CD8-positive, alpha-beta memory T cell (primary cell): ENCODE data around the gene PLA2R1. TPM values are rescaled to one million over a fixed set of nuclear protein-coding genes. Genes with fewer than 3 reads are reported as not detected.

Experiments
- CTCF ChIA-PET: fragments of 350-600 bp; sonication (Branson Sonifier 250); formaldehyde crosslinking; loops from one replicate; lab custom pipeline; 2021; ENCODE audit warnings: antibody characterized with exemption; lab: Charles Lee
- POLR2A ChIA-PET: fragments of 350-600 bp; sonication (Branson Sonifier 250); formaldehyde crosslinking; loops from one replicate; lab custom pipeline; 2021; ENCODE audit warnings: antibody characterized with exemption; lab: Charles Lee
- DNase-seq, 5 donors: peaks; one replicate each; pipeline versions ENCODE4 v3.0.0 to v3.0.0-alpha.2; 2020 to 2022; ENCODE audit warnings: mixed read lengths in 1 of 5
- H3K27ac ChIP-seq: one replicate; pipeline ENCODE4 v1.7.0; 2013; ENCODE audit warnings: low read depth, mild to moderate bottlenecking, low read length, moderate library complexity
- H3K27me3 ChIP-seq: 2 replicates; pipeline ENCODE4 v1.7.0; 2013; ENCODE audit warnings: low read length, mild to moderate bottlenecking; ENCODE audit not compliant: insufficient read depth, poor library complexity, severe bottlenecking
- H3K36me3 ChIP-seq: 2 replicates; pipeline ENCODE4 v1.7.0; 2013; ENCODE audit warnings: mild to moderate bottlenecking, low read length, moderate library complexity; ENCODE audit not compliant: insufficient read depth
- H3K4me1 ChIP-seq: 2 replicates; pipeline ENCODE4 v1.7.0; 2013; ENCODE audit warnings: mild to moderate bottlenecking, low read length, moderate library complexity; ENCODE audit not compliant: insufficient read depth
- H3K4me3 ChIP-seq: 2 replicates; pipeline ENCODE4 v1.7.0; 2013; ENCODE audit warnings: mild to moderate bottlenecking, low read length
- H3K9me3 ChIP-seq: 2 replicates; pipeline ENCODE4 v1.7.0; 2013; ENCODE audit warnings: mild to moderate bottlenecking, low read length
- H3K27ac Mint-ChIP-seq, 8 donors: one replicate each; pipeline ENCODE4 v1.8.0; 2020 to 2021; ENCODE audit warnings: mixed read lengths in 8 of 8, mild to moderate bottlenecking in 6 of 8, inconsistent platforms in 3 of 8, moderate library complexity in 3 of 8
- H3K27me3 Mint-ChIP-seq, 2 donors: one replicate each; pipeline ENCODE4 v1.8.0; 2020 to 2021; ENCODE audit warnings: mixed read lengths in 2 of 2, mild to moderate bottlenecking in 1 of 2, moderate library complexity in 1 of 2
- H3K36me3 Mint-ChIP-seq, 3 donors: one replicate each; pipeline ENCODE4 v1.8.0; 2020 to 2021; ENCODE audit warnings: mixed read lengths in 3 of 3, inconsistent platforms in 1 of 3, mild to moderate bottlenecking in 1 of 3
- H3K4me1 Mint-ChIP-seq, 3 donors: one replicate each; pipeline ENCODE4 v1.8.0; 2020 to 2021; ENCODE audit warnings: mixed read lengths in 3 of 3, inconsistent platforms in 1 of 3, mild to moderate bottlenecking in 1 of 3
- H3K4me3 Mint-ChIP-seq, 7 donors: one replicate each; pipeline ENCODE4 v1.8.0; 2020 to 2021; ENCODE audit warnings: mixed read lengths in 7 of 7, mild to moderate bottlenecking in 6 of 7, moderate library complexity in 4 of 7, inconsistent platforms in 2 of 7
- H3K9me3 Mint-ChIP-seq, 5 donors: one replicate each; pipeline ENCODE4 v1.8.0; 2020 to 2022; ENCODE audit warnings: mixed read lengths in 5 of 5, mild to moderate bottlenecking in 3 of 5, moderate library complexity in 2 of 5, inconsistent platforms in 1 of 5
- polyA plus RNA-seq: library from polyadenylated mRNA; unstranded; fragments of 300-500 nt; fragmentation: Illumina TruSeq; gene quantifications from one replicate; pipeline ENCODE4 v1.2.3, GENCODE V29; 2021
- total RNA-seq, 2 experiments: library from RNA; stranded (reverse); gene quantifications; one replicate each; pipeline ENCODE4 v1.2.3, GENCODE V29; 2021

Gene PLA2R1
- total and polyA plus RNA-seq, 3 experiments from 2014 or later: not detected

- POLR2A ChIA-PET: no interaction called here
- no peak overlapping the region for H3K4me3 ChIP-seq
- H3K27ac Mint-ChIP-seq: no peak overlapping the region
- no peaks in the 10 kb centered on the region for H3K9me3 Mint-ChIP-seq
- H3K4me1 ChIP-seq: no peaks in the 10 kb centered on the region
- H3K4me3 Mint-ChIP-seq: no peak overlapping the region
- H3K4me1 Mint-ChIP-seq: no peaks in the 10 kb centered on the region
- no peaks in the 10 kb centered on the region for H3K9me3 ChIP-seq
- H3K36me3 Mint-ChIP-seq: no peaks in the 10 kb centered on the region
- CTCF ChIA-PET: no interaction called here
- no peak for DNase-seq
- H3K36me3 ChIP-seq: no peaks in the 10 kb centered on the region
- H3K27ac ChIP-seq: no peak overlapping the region
- H3K27me3 ChIP-seq: no peaks in the 10 kb centered on the region
- H3K27me3 Mint-ChIP-seq: peaks cover 3 to 30% of the 10 kb centered on the region in 2 donors
Observed at GRCh38 chr2:159946326-159946999, 116.0 kb downstream of the PLA2R1 start.

- ChIA-PET CTCF (no interaction called here), POLR2A (no interaction called here)
- H3K4me1 Mint-ChIP-seq: no peaks in the 10 kb centered on the region
- DNase-seq: no peak
- Histone ChIP-seq H3K9me3 (no peaks in the 10 kb centered on the region), H3K27ac (no peak overlapping the region), H3K4me3 (no peak overlapping the region), H3K36me3 (no peaks in the 10 kb centered on the region), H3K4me1 (no peaks in the 10 kb centered on the region), H3K27me3 (no peaks in the 10 kb centered on the region)
- H3K4me3 Mint-ChIP-seq: no peak overlapping the region
- no peaks in the 10 kb centered on the region for H3K36me3 Mint-ChIP-seq
- H3K27me3 Mint-ChIP-seq: peaks cover 3 to 22% of the 10 kb centered on the region in 2 donors
- no peak overlapping the region for H3K27ac Mint-ChIP-seq
- H3K9me3 Mint-ChIP-seq: no peaks in the 10 kb centered on the region
Observed at GRCh38 chr2:159944874-159945273, 117.5 kb downstream of the PLA2R1 start.

- H3K4me3 Mint-ChIP-seq: no peak overlapping the region
- H3K4me1 Mint-ChIP-seq: no peaks in the 10 kb centered on the region
- Histone ChIP-seq H3K36me3 (no peaks in the 10 kb centered on the region), H3K9me3 (no peaks in the 10 kb centered on the region), H3K4me1 (no peaks in the 10 kb centered on the region), H3K27ac (no peak overlapping the region), H3K4me3 (no peak overlapping the region), H3K27me3 (no peaks in the 10 kb centered on the region)
- H3K27me3 Mint-ChIP-seq: peaks cover 3 to 19% of the 10 kb centered on the region in 2 donors
- ChIA-PET POLR2A (no interaction called here), CTCF (no interaction called here)
- no peak overlapping the region for H3K27ac Mint-ChIP-seq
- DNase-seq: no peak
- no peaks in the 10 kb centered on the region for H3K36me3 Mint-ChIP-seq
- H3K9me3 Mint-ChIP-seq: no peaks in the 10 kb centered on the region
Observed at GRCh38 chr2:159942146-159942545, 120.3 kb downstream of the PLA2R1 start.

- DNase-seq: no peak
- CTCF ChIA-PET: no interaction called here
- Mint-ChIP-seq H3K4me3 (no peak overlapping the region), H3K36me3 (no peaks in the 10 kb centered on the region), H3K9me3 (no peaks in the 10 kb centered on the region), H3K27ac (no peak overlapping the region), H3K27me3 (peaks cover 3 to 19% of the 10 kb centered on the region in 2 donors), H3K4me1 (no peaks in the 10 kb centered on the region)
- POLR2A ChIA-PET: no interaction called here
- H3K36me3 ChIP-seq: no peaks in the 10 kb centered on the region
- H3K4me1 ChIP-seq: no peaks in the 10 kb centered on the region
- no peak overlapping the region for H3K4me3 ChIP-seq
- H3K9me3 ChIP-seq: no peaks in the 10 kb centered on the region
- H3K27me3 ChIP-seq: no peaks in the 10 kb centered on the region
- no peak overlapping the region for H3K27ac ChIP-seq
Observed at GRCh38 chr2:159941729-159942128, 120.7 kb downstream of the PLA2R1 start.

DNA sequence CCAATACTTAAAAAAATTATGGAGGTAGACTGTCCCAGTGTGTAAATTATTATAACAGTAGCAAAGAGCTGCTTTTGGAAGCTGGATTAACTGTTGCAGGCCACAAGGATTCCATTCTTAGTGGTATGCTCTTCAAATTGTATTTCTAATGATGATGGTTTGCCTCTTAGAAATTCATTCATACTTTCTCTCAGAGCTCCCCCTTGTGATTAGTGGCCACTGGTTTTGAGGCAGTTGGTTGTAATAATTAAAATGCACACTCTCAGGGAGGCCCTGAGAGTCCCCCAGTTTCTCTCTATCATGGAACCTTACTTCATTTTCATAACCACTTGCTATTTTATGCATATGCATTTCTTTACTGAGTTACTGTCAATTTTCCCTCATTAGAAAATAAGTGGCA lies 122.5 kb downstream of the PLA2R1 start:
- DNase-seq: no peak
- Mint-ChIP-seq H3K27me3 (peaks cover 4 to 17% of the 10 kb centered on the region in 2 donors), H3K36me3 (no peaks in the 10 kb centered on the region), H3K4me1 (no peaks in the 10 kb centered on the region), H3K9me3 (no peaks in the 10 kb centered on the region), H3K4me3 (no peak overlapping the region), H3K27ac (no peak overlapping the region)
- ChIA-PET CTCF (no interaction called here), POLR2A (no interaction called here)
- H3K9me3 ChIP-seq: no peaks in the 10 kb centered on the region
- H3K27ac ChIP-seq: no peak overlapping the region
- H3K4me3 ChIP-seq: no peak overlapping the region
- no peaks in the 10 kb centered on the region for H3K36me3 ChIP-seq
- H3K27me3 ChIP-seq: no peaks in the 10 kb centered on the region
- H3K4me1 ChIP-seq: no peaks in the 10 kb centered on the region

DNA sequence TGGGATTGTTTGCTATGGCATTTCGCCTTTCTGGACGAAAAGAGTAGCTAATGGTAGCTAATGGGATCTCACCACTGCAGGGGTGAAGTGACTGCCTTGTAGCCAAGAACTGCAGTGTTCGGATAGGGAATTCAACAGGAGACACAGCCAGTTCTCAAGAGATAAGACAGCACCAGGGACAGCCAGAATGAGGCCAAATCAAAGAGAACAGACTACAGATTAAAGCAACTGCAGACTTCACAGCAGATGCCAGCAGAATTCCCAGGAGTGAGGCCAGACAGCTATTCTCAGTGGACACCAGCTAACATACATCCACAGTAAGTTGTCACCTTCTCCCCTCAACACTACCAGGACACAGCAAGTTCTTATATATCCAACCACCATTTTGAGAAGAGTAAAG lies 124.0 kb downstream of the PLA2R1 start:
- Mint-ChIP-seq H3K4me3 (no peak overlapping the region), H3K27me3 (peaks cover 2 to 16% of the 10 kb centered on the region in 2 donors), H3K27ac (peak overlapping the region in 1 of 8 donors; percentile 7), H3K4me1 (no peaks in the 10 kb centered on the region), H3K9me3 (no peaks in the 10 kb centered on the region), H3K36me3 (no peaks in the 10 kb centered on the region)
- POLR2A ChIA-PET: no interaction called here
- H3K27me3 ChIP-seq: no peaks in the 10 kb centered on the region
- no peak for DNase-seq
- H3K4me1 ChIP-seq: no peaks in the 10 kb centered on the region
- H3K9me3 ChIP-seq: no peaks in the 10 kb centered on the region
- CTCF ChIA-PET: interaction anchor here (1.6 kb wide), 1 partner anchor 18 kb away, joined by 4 read pairs; no protein-coding TSS in a partner anchor
- H3K27ac ChIP-seq: no peak overlapping the region
- H3K4me3 ChIP-seq: no peak overlapping the region
- H3K36me3 ChIP-seq: no peaks in the 10 kb centered on the region

GRCh38 chr2:159936471-159936870 lies 125.9 kb downstream of the PLA2R1 start:
- Mint-ChIP-seq H3K9me3 (no peaks in the 10 kb centered on the region), H3K27ac (no peak overlapping the region), H3K4me1 (no peaks in the 10 kb centered on the region), H3K27me3 (peaks cover 2 to 16% of the 10 kb centered on the region in 2 donors), H3K4me3 (no peak overlapping the region), H3K36me3 (no peaks in the 10 kb centered on the region)
- no peaks in the 10 kb centered on the region for H3K9me3 ChIP-seq
- no peaks in the 10 kb centered on the region for H3K4me1 ChIP-seq
- CTCF ChIA-PET: no interaction called here
- H3K4me3 ChIP-seq: no peak overlapping the region
- POLR2A ChIA-PET: no interaction called here
- no peaks in the 10 kb centered on the region for H3K27me3 ChIP-seq
- no peaks in the 10 kb centered on the region for H3K36me3 ChIP-seq
- DNase-seq: no peak
- no peak overlapping the region for H3K27ac ChIP-seq

DNA sequence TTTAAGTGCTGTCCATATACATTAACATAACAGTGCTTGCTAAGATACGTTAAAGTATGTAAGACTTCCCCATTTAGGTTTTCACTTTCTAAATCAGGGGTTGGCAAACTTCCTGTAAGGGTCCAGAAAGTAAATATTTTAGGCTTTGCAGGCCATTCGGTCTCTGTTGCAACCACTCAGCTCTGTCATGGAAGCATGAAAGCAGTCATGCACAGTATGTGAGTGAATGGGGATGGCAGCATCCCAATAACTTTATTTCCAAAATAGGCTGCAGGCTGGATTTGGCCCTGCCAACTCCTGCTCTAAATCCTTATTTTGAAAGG lies 128.7 kb downstream of the PLA2R1 start:
- Histone ChIP-seq H3K4me1 (no peaks in the 10 kb centered on the region), H3K27me3 (no peaks in the 10 kb centered on the region), H3K27ac (no peak overlapping the region), H3K9me3 (no peaks in the 10 kb centered on the region), H3K36me3 (no peaks in the 10 kb centered on the region), H3K4me3 (no peak overlapping the region)
- Mint-ChIP-seq H3K4me1 (no peaks in the 10 kb centered on the region), H3K27me3 (peaks cover 2 to 15% of the 10 kb centered on the region in 2 donors), H3K4me3 (no peak overlapping the region), H3K9me3 (no peaks in the 10 kb centered on the region), H3K36me3 (no peaks in the 10 kb centered on the region), H3K27ac (no peak overlapping the region)
- CTCF ChIA-PET: no interaction called here
- no peak for DNase-seq
- POLR2A ChIA-PET: no interaction called here
